CD4-positive, alpha-beta T cell (primary cell): ENCODE data around the gene PTPRN2. TPM values are rescaled to one million over a fixed set of nuclear protein-coding genes. Genes with fewer than 3 reads are reported as not detected.

Experiments used
- ATAC-seq: fragments of 200-7000 bp; cut with Tn5 transposase; one replicate; pipeline ENCODE4 v1.10.0; 2022; ENCODE audit warnings: mild to moderate bottlenecking; ENCODE audit not compliant: poor library complexity
- CTCF ChIA-PET: fragments of 350-600 bp; sonication (Branson Sonifier 250); formaldehyde crosslinking; loops from one replicate; lab custom pipeline; 2021; ENCODE audit warnings: antibody characterized with exemption, inconsistent platforms; lab: Charles Lee
- POLR2A ChIA-PET: fragments of 350-600 bp; sonication (Branson Sonifier 250); formaldehyde crosslinking; loops from one replicate; lab custom pipeline; 2021; ENCODE audit warnings: antibody characterized with exemption, inconsistent platforms; lab: Charles Lee
- DNase-seq, 14 experiments: peaks; one replicate each; pipeline ENCODE4 v3.0.0-alpha.2; 2013 to 2020; ENCODE audit warnings: mixed read lengths in 2 of 14
- H3K27ac ChIP-seq, 2 donors: one replicate each; pipeline versions ENCODE4 v1.5.1 to v1.7.0; 2013; ENCODE audit warnings: low read length in 2 of 2, low read depth in 1 of 2, mild to moderate bottlenecking in 1 of 2
- H3K27me3 ChIP-seq, 2 experiments: 1 replicate in 1 of 2; 2 replicates in 1 of 2; pipeline versions ENCODE4 v1.6.1 to v1.7.0; 2013; ENCODE audit warnings: low read length in 2 of 2, control low read depth in 1 of 2, mild to moderate bottlenecking in 1 of 2, moderate library complexity in 1 of 2; ENCODE audit not compliant: insufficient read depth in 2 of 2, control insufficient read depth in 1 of 2
- H3K36me3 ChIP-seq: one replicate; pipeline ENCODE4 v1.6.1; 2013; ENCODE audit warnings: low read length, control low read depth; ENCODE audit not compliant: insufficient read depth
- H3K4me1 ChIP-seq: one replicate; pipeline ENCODE4 v1.6.1; 2013; ENCODE audit warnings: low read length, control low read depth; ENCODE audit not compliant: insufficient read depth
- H3K4me3 ChIP-seq: one replicate; pipeline ENCODE4 v1.5.1; 2013; ENCODE audit warnings: mild to moderate bottlenecking, low read length, moderate library complexity
- H3K9me3 ChIP-seq, 2 experiments: 1 replicate in 1 of 2; 2 replicates in 1 of 2; pipeline versions ENCODE4 v1.6.1 to v1.7.0; 2013; ENCODE audit warnings: low read length in 2 of 2, mild to moderate bottlenecking in 2 of 2, control low read depth in 1 of 2, moderate library complexity in 1 of 2; ENCODE audit not compliant: control insufficient read depth in 1 of 2, insufficient read depth in 1 of 2
- H3K27ac Mint-ChIP-seq: one replicate; pipeline ENCODE4 v1.8.0; 2020; ENCODE audit warnings: mixed read lengths
- H3K27me3 Mint-ChIP-seq: one replicate; pipeline ENCODE4 v1.8.0; 2021; ENCODE audit warnings: mixed read lengths
- H3K36me3 Mint-ChIP-seq: one replicate; pipeline ENCODE4 v1.8.0; 2021; ENCODE audit warnings: low read depth, mixed read lengths
- H3K4me1 Mint-ChIP-seq: one replicate; pipeline ENCODE4 v1.8.0; 2021; ENCODE audit warnings: low read depth, mixed read lengths
- H3K4me3 Mint-ChIP-seq: one replicate; pipeline ENCODE4 v1.8.0; 2020; ENCODE audit warnings: mild to moderate bottlenecking, mixed read lengths
- H3K9me3 Mint-ChIP-seq: one replicate; pipeline ENCODE4 v1.8.0; 2020; ENCODE audit warnings: mixed read lengths
- CTCF ChIP-seq: fragments of 200-600 bp; IDR thresholded peaks from one replicate; pipeline ENCODE4 v1.8.0; 2022; ENCODE audit warnings: antibody characterized with exemption, mild to moderate bottlenecking
- intact Hi-C, 2 experiments: fragments of 100-400 bp; cut with DNase I in 1 of 2; cut with micrococcal nuclease in 1 of 2; formaldehyde crosslinking; loops; one replicate each; pipeline versions ENCODE4 v1.15.1 to v1.9.0; 2023 to 2025; cut with DNase I, micrococcal nuclease
- total RNA-seq, 174 experiments: library from RNA in 2 of 174; stranded (reverse) in 2 of 174; gene quantifications; one replicate each; pipeline ENCODE4 v1.2.3 and lab custom pipeline; 2021 to 2026

Gene PTPRN2
- total RNA-seq, 2 experiments from 2014 or later: 0.34 to 0.44 TPM

- no peak for ATAC-seq
- no peak for DNase-seq
- Histone ChIP-seq H3K9me3 (peaks cover 0 to 77% of the 10 kb centered on the region in 2 experiments), H3K4me1 (no peaks in the 10 kb centered on the region), H3K4me3 (no peak overlapping the region), H3K27ac (no peak overlapping the region), H3K27me3 (no peaks in the 10 kb centered on the region), H3K36me3 (no peaks in the 10 kb centered on the region)
- Mint-ChIP-seq H3K27ac (no peak overlapping the region), H3K36me3 (no peaks in the 10 kb centered on the region), H3K9me3 (no peaks in the 10 kb centered on the region), H3K4me1 (no peaks in the 10 kb centered on the region), H3K4me3 (no peak overlapping the region), H3K27me3 (no peaks in the 10 kb centered on the region)
- intact Hi-C loops: no loop called here
- ChIA-PET CTCF (no interaction called here), POLR2A (no interaction called here)
- TF ChIP-seq CTCF: no peak
Measured at GRCh38 chr7:158141806-158142518, 445.7 kb downstream of the PTPRN2 start.

- DNase-seq (no peak), ATAC-seq (no peak)
- POLR2A ChIA-PET: no interaction called here
- no peaks in the 10 kb centered on the region for H3K27me3 ChIP-seq
- H3K4me3 ChIP-seq: no peak overlapping the region
- CTCF ChIA-PET: no interaction called here
- H3K36me3 ChIP-seq: no peaks in the 10 kb centered on the region
- peaks cover 0 to 71% of the 10 kb centered on the region in 2 experiments for H3K9me3 ChIP-seq
- Mint-ChIP-seq H3K27me3 (no peaks in the 10 kb centered on the region), H3K4me3 (no peak overlapping the region), H3K27ac (no peak overlapping the region), H3K4me1 (no peaks in the 10 kb centered on the region), H3K9me3 (no peaks in the 10 kb centered on the region), H3K36me3 (no peaks in the 10 kb centered on the region)
- H3K4me1 ChIP-seq: no peaks in the 10 kb centered on the region
- no peak for TF ChIP-seq CTCF
- H3K27ac ChIP-seq: no peak overlapping the region
- intact Hi-C loops: no loop called here
Measured at GRCh38 chr7:158141221-158141582, 446.4 kb downstream of the PTPRN2 start.

- H3K36me3 ChIP-seq: no peaks in the 10 kb centered on the region
- Mint-ChIP-seq H3K27me3 (no peaks in the 10 kb centered on the region), H3K27ac (no peak overlapping the region), H3K4me1 (no peaks in the 10 kb centered on the region), H3K4me3 (no peak overlapping the region), H3K36me3 (no peaks in the 10 kb centered on the region), H3K9me3 (no peaks in the 10 kb centered on the region)
- intact Hi-C loops: no loop called here
- H3K27me3 ChIP-seq: no peaks in the 10 kb centered on the region
- TF ChIP-seq CTCF: no peak
- POLR2A ChIA-PET: no interaction called here
- CTCF ChIA-PET: no interaction called here
- DNase-seq: no peak
- no peak overlapping the region for H3K27ac ChIP-seq
- H3K9me3 ChIP-seq: peaks cover 0 to 69% of the 10 kb centered on the region in 2 experiments
- no peak overlapping the region for H3K4me3 ChIP-seq
- ATAC-seq: no peak
- H3K4me1 ChIP-seq: no peaks in the 10 kb centered on the region
Measured at GRCh38 chr7:158140538-158141220, 446.9 kb downstream of the PTPRN2 start.
